ENCODE results near the gene SH2B3.
"Not testable (repeated sequence)": the region's sequence is repeated elsewhere in the genome, so short reads cannot be mapped to it uniquely, and the experiment has no call there.

The SH2B3 gene

DNA sequence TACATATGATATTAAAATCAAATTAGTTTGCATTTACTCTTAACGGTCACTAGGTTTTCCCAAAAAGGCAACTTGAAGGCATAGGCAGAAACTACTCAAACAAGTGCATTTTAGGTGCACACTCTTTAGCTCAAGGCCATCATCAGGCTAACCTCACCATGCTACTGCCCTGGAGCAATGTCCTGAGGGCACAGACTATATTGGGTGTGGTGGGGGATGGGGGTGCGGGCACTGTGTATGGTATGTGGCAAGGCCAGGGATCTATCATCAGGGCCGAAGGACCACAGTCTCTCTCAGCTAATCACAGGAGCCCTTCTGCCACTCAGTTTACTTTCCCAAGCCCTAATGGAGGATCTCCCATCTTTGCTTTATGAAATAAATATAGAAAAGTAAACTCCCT is 51.9 kb downstream of the SH2B3 start:
- DNase-seq (ENCODE audit: low read depth in 1 of 2, low spot score in 1 of 2), result no peak

DNA sequence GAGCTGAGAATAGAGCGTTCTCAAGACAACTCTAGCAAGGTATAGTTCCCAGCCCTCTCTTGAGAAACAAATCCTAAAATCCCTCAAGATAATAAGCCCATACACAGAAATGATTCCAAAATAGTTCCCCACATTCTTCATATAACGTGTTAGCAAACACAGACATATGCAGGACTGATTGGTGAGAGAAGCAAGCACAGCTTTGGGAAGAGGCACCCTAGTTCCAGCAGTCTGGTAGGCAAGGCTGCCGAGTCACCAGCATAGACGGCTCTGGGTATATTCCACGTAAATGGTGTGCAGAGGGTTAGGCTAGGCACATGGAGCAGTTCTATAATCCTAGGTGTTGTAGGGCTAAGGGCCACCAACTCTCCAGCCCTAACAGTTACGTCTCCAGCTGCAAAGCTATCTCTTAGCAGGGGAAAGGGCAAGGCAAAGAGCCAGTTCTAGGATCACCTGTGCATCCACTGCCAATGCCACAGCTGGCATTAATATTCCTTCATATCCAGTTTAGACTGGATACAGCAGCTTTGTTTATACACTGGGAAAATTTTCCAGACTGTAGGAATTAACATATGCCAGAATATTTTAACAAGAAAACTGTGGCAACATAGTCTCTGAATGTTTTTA is 52.9 kb downstream of the SH2B3 start:
- no peak for DNase-seq (ENCODE audit: low read depth in 1 of 2, low spot score in 1 of 2)

GRCh38 chr12:111460111-111460510 is 54.4 kb downstream of the SH2B3 start:
- DNase-seq (ENCODE audit: low read depth in 1 of 2, low spot score in 1 of 2), result not testable (repeated sequence)

DNA sequence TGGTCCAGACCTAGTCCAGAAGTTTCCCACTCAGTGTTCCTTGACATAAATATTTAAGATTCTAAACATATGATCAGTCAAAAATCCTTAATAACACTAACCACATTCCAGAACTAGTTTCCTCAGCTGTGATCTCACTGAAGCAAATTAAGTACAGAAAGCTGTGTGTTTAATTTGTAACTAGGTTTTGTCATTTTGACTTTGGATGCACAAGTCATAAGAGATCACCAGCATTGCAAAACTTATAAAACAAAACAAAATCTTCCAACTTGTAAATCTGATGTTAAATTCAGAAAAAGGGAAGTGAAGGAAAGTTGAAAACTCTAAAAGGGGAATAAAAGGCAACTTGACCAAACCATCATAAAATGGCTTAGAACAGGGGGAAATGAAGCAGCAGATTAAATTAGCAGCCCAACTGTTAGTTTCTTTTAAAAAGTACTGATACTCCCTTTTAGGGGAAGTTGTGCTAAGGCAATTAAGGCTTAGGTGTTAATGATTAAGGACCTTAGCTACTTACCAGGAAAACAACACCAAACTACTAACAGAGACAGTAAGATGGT is 56.6 kb downstream of the SH2B3 start:
- no peak for DNase-seq (ENCODE audit: low read depth in 1 of 2, low spot score in 1 of 2)

GRCh38 chr12:111467092-111467856 is 61.6 kb downstream of the SH2B3 start:
- no peak for DNase-seq (ENCODE audit: low read depth in 1 of 2, low spot score in 1 of 2)

DNA sequence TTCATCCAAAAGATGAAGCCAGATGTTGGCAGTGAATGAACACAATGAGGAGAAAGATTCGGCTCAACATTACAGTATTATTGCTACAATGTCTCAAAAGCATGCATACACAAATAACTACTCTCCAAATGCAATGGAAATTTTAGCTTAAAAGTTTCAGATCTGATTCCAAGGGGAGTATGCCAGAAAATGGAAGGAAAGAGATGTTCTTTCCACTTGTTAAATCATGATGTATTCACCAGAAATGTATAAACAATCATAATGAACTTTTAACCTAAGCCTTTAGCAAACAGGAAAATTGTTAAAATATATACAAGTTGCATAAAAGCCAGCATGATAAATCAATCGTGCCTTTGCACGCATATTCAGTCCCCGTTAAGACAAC is 62.1 kb downstream of the SH2B3 start:
- no peak for DNase-seq (ENCODE audit: low read depth in 1 of 2, low spot score in 1 of 2)

- no peak for DNase-seq (ENCODE audit: low read depth in 1 of 2, low spot score in 1 of 2)
Measured at GRCh38 chr12:111469401-111469800, 63.7 kb downstream of the SH2B3 start.

- DNase-seq (ENCODE audit: low read depth in 1 of 2, low spot score in 1 of 2), result no peak
Measured at GRCh38 chr12:111471236-111471635, 65.5 kb downstream of the SH2B3 start.

- no peak for DNase-seq (ENCODE audit: low read depth in 1 of 2, low spot score in 1 of 2)
Measured at GRCh38 chr12:111482462-111482861, 76.7 kb downstream of the SH2B3 start.

- DNase-seq (ENCODE audit: low read depth in 1 of 2, low spot score in 1 of 2), result no peak
Measured at GRCh38 chr12:111488271-111488670, 82.5 kb downstream of the SH2B3 start.

DNA sequence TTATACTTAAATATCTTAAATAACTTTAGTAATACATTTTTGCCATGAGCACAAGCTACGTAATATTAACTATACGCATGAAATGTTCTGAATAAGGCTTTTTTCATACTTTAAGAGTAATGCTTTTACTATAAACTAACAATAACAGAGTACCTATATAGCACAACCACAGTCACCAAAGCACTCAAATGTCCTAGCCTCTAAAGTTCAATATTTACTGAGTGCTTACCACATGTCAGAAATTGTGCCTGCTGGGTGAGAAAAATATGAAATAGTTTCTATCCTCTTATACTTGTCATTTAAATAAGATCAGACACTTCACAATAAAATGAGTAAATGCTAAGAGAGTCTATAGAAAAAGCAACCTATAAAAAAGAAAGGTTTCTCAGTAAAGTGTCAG is 83.1 kb downstream of the SH2B3 start:
- no peak for DNase-seq (ENCODE audit: low read depth in 1 of 2, low spot score in 1 of 2)

DNA sequence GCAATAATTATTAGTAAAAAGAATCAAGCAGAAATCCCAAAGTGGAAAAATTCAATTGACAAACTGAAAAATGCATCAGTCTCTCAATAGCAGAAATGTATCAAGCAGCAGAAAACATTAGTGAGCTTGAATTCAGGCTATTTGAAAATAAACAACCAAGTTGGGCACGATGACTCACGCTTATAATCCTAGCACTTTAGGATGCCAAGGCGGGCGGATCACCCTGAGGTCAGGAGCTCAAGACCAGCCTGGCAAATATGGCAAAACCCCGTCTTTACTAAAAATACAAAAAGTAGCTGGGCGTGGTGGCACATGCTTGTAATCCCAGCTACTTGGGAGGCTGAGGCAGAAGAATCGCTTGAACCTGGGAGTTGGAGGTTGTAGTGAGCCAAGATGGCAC is 87.3 kb downstream of the SH2B3 start:
- not testable (repeated sequence) for DNase-seq (ENCODE audit: low read depth in 1 of 2, low spot score in 1 of 2)

GRCh38 chr12:111494676-111495075 is 89.0 kb downstream of the SH2B3 start:
- no peak for DNase-seq (ENCODE audit: low read depth in 1 of 2, low spot score in 1 of 2)
